Kasumi-1 (cell line): Measurements from ENCODE around the gene GALE.

Source experiments
- DNase-seq, 2 experiments: peaks; one replicate each; lab custom pipeline; 2025; lab: John Stamatoyannopoulos, UW

The GALE gene

GRCh38 chr1:23751050-23751814 lies 49.3 kb downstream of the GALE start:
- peak; percentile 75 to 81 for DNase-seq

GRCh38 chr1:23748016-23748415 lies 52.5 kb downstream of the GALE start:
- no peak for DNase-seq
